Stimulated activated CD4-positive, alpha-beta T cell treated with anti-CD3 and anti-CD28 coated beads, Interleukin-2, amount 100 ng/mL, for 4 hours (primary cell): Measurements from ENCODE around the gene METRNL.
A peak's percentile ranks its signal among the peaks of the same experiment; 100 is the strongest.
"Not testable (repeated sequence)": the region's sequence is repeated elsewhere in the genome, so short reads cannot be mapped to it uniquely, and the experiment has no call there.

Source experiments
- DNase-seq: peaks from one replicate; pipeline ENCODE4 v3.0.0-alpha.2; 2020; ENCODE audit warnings: low read depth

METRNL gene

GRCh38 chr17:83079352-83079747 is at the start of gene METRNL:
TSS of gene METRNL (plus strand) at chr17:83079609. CDS start at chr17:83079816, 207 bp downstream.
- peak; percentile 13 for DNase-seq

GRCh38 chr17:83030432-83030831 is 49.0 kb upstream of the METRNL start:
- no peak for DNase-seq

DNA sequence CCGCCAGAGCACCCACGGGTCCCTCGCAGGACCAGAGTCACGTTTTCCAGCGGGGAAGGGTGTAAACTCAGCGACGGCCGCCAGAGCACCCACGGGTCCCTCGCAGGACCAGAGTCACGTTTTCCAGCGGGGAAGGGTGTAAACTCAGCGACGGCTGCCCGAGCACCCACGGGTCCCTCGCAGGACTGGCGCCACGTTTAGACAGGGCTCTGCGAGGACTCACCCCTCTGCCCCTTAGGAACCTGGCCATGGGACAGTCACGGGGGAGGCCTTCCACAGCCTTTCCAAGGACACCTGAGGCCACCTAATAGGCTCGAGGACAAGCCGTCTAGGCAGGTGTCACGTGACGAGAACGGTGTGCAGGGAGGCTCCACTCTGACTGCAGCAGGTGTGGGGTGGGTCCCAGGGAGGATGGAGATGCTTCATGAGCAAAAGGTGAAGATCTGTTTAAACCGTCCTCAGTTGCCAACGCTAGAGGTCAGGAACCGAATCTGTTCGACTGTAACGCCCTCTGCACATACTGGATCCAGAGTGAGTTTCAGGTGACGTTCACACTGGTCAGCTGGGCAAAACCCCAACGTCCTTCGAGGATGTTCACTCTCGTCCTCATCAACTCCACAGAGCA is 48.0 kb upstream of the METRNL start:
- DNase-seq = no peak

DNA sequence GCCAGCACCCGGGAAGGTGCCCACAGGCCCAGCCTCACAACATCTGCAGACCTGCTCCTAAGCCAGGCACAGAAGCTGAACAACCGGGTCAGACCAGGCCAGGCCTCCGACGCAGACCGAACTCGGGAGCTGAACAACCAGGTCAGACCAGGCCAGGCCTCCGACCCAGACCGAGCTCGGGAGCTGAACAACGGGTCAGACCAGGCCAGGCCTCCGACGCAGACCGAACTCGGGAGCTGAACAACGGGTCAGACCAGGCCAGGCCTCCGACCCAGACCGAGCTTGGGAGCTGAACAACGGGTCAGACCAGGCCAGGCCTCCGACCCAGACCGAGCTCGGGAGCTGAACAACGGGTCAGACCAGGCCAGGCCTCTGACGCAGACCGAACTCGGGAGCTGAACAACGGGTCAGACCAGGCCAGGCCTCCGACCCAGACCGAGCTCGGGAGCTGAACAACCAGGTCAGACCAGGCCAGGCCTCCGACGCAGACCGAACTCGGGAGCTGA is 47.4 kb upstream of the METRNL start:
- DNase-seq = not testable (repeated sequence)

GRCh38 chr17:83032781-83033180 is 46.6 kb upstream of the METRNL start:
- DNase-seq = no peak

GRCh38 chr17:83034525-83034924 is 44.9 kb upstream of the METRNL start:
- no peak for DNase-seq

DNA sequence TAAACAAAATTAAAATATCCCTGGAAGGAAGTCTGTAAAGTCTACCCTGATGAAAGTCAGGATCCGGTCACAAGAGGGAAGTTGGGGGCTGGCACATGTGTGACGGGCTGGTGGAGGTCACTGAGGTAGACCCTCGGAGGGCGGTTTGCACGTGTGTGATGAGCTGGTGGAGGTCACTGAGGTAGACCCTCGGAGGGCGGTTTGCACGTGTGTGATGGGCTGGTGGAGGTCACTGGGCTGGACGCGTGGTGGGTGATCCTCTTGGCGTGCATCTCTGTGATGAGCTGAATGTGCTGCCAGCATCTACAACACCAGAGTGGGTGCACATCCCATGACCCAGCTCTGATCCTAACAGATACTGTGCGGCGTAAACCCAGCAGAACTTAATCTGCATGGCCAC is 43.7 kb upstream of the METRNL start:
- no peak for DNase-seq

- DNase-seq = no peak
Measured at GRCh38 chr17:83036193-83036592, 43.2 kb upstream of the METRNL start.

DNA sequence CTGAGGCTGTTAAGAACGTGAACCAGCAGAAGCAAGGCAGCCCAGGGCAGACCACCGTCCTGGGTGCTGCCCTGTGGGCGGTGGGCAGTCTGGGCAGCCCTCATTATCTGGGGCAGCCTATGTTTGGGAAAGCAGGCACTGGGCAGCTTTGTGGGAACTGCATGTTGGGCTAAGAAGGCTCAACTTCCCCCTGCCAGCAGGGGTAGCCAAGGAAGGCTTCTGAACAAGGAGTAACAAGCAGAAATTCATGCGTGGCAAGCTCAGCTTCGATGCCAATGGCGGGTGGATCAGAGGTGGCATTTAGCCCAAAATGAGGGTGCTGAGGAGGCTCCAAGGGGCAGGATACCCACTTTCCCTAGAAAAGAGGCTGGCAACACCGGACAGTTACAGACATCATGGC is 42.7 kb upstream of the METRNL start:
- no peak for DNase-seq

GRCh38 chr17:83037084-83037873 is 42.1 kb upstream of the METRNL start:
- DNase-seq = no peak

DNA sequence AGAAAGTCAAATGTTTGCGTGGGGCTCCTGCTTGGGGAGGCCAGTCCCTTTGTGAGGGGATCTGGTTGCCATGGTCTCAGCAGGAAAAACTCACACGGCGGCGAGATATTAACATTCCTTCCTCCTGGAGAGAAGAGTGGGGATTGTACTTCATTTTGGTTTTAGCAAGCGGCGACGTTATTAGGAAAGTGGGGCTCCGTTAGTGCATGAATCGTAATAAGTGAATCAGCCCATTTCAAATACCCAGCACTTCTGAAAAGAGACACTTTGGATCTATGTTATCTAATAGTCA is 41.6 kb upstream of the METRNL start:
- no peak for DNase-seq

DNA sequence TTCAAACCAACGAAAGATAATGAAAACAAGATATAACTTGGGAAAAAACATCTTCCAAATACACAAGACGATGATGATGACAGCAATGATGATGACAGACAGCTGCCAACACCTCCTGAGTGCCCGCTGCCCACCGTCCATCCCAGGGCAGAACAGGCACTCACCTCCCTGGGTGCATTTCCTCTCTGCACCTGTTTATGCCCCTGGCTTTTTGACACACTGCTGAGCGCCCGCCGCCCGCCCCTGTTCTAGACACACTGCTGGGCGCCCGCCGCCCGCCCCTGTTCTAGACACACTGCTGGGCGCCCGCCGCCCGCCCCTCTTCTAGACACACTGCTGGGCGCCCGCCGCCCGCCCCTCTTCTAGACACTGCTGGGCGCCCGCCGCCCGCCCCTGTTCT is 40.4 kb upstream of the METRNL start:
- DNase-seq = not testable (repeated sequence)

- DNase-seq = no peak
Measured at GRCh38 chr17:83041305-83041704, 38.1 kb upstream of the METRNL start.

DNA sequence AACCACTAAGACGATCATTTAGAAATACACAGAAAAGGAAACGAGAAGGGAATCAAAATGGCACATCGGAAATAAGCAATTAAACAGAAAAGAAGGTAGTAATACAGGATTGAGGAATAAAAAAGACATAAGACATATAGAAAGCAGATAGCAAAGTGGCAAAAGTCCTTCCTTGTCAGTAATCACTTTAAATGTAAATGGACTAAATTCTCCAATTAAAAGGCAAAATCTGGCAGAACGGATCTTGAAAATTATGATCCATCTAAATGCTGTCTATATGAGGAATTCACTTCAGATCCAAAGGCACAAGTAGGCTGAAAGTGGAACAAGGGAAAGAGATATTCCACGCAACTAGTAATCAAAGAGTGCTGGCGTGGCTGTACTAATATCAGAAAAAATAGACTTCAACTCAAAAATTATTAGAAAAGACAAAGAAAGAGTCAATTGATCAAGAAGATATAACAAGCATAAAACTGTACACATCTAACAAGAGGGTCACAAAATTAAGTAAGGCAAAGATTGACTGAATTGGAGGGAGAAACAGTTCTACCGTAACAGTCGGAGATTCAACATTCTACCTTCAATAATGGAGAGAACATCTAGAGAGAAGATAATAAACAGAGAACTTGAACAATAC is 36.8 kb upstream of the METRNL start:
- DNase-seq = no peak

GRCh38 chr17:83044479-83044878 is 34.9 kb upstream of the METRNL start:
- not testable (repeated sequence) for DNase-seq

- no peak for DNase-seq
Measured at GRCh38 chr17:83046448-83047181, 32.8 kb upstream of the METRNL start.

DNA sequence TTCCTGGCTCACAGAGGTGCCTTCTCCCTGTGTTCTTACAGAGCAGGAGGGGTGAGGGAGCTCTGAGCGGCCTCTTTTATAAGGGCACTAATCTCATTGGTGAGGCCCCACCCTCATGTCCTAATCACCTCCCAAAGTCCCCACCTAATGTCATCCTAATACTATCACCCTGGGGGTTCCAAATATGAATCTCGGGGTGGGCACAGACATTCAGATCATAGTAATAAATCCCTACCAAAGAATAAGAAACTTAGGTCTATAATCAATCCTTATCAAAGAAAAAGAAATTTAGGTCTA is 32.3 kb upstream of the METRNL start:
- no peak for DNase-seq

GRCh38 chr17:83047818-83048475 is 31.5 kb upstream of the METRNL start:
- DNase-seq = not testable (repeated sequence)

GRCh38 chr17:83050651-83051395 is 28.6 kb upstream of the METRNL start:
- no peak for DNase-seq

GRCh38 chr17:83051396-83052240 is 27.8 kb upstream of the METRNL start:
- peak; percentile 95 for DNase-seq

DNA sequence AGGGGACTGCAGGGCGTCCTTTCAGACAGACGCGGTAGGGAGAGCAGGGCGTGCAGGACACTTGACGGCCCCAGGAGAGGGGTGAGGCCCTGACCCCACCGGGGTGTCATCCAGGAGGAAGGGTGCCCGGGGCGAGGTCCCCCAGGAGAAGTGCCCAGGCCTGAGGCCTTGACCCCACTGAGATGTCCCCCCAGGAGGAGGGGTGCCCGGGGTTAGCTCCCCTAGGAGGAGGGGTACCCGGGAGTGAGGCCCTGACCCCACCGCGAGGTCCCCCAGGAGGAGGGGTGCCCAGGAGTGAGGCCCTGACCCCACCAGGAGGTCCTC is 27.2 kb upstream of the METRNL start:
- no peak for DNase-seq
